ENCODE measurements around the gene CELSR3.
A peak's percentile ranks its signal among the peaks of the same experiment; 100 is the strongest.

The CELSR3 gene

GRCh38 chr3:48685293-48685602, 22.6 kb upstream of the CELSR3 start:
- peak; percentile 15; the same call in 1 of the 2 replicates for TF ChIP-seq CTCF (IDR thresholded peaks at IDR 0.05; ENCODE audit: low read depth, low read length)
- Histone ChIP-seq H3K27me3 (no peaks in the 10 kb centered on the region), H3K9me3 (no peaks in the 10 kb centered on the region), H3K4me3 (ENCODE audit: low read depth, low read length) (peak overlapping the region; percentile 70), H3K4me1 (peaks cover 17% of the 10 kb centered on the region), H3K36me3 (peaks cover 44% of the 10 kb centered on the region)
- DNase-seq, result no peak

- Histone ChIP-seq H3K27me3 (no peaks in the 10 kb centered on the region), H3K4me3 (ENCODE audit: low read depth, low read length) (peak overlapping the region; percentile 34), H3K9me3 (no peaks in the 10 kb centered on the region), H3K4me1 (peaks cover 17% of the 10 kb centered on the region), H3K36me3 (peaks cover 41% of the 10 kb centered on the region)
- no peak for TF ChIP-seq CTCF (IDR thresholded peaks at IDR 0.05; ENCODE audit: low read depth, low read length)
- DNase-seq, result no peak
Measured at GRCh38 chr3:48684480-48685143, 21.9 kb upstream of the CELSR3 start.

- peak overlapping the region; percentile 34 for H3K4me3 ChIP-seq (ENCODE audit: low read depth, low read length)
Measured at GRCh38 chr3:48684054-48684349, 21.3 kb upstream of the CELSR3 start.

GRCh38 chr3:48682786-48683185, 20.1 kb upstream of the CELSR3 start:
- no peak for DNase-seq
- Histone ChIP-seq H3K4me1 (peaks cover 17% of the 10 kb centered on the region), H3K9me3 (no peaks in the 10 kb centered on the region), H3K36me3 (peaks cover 31% of the 10 kb centered on the region), H3K4me3 (ENCODE audit: low read depth, low read length) (no peak overlapping the region), H3K27me3 (no peaks in the 10 kb centered on the region)
- no peak for TF ChIP-seq CTCF (IDR thresholded peaks at IDR 0.05; ENCODE audit: low read depth, low read length)

More at GRCh38 chr3:48684054-48684349, 21.3 kb upstream of the CELSR3 start:
- Histone ChIP-seq H3K27me3 (no peaks in the 10 kb centered on the region), H3K4me1 (peaks cover 17% of the 10 kb centered on the region), H3K36me3 (peaks cover 38% of the 10 kb centered on the region), H3K9me3 (no peaks in the 10 kb centered on the region)
- no peak for DNase-seq
- no peak for TF ChIP-seq CTCF (IDR thresholded peaks at IDR 0.05; ENCODE audit: low read depth, low read length)

GRCh38 chr3:48681974-48682610, 19.4 kb upstream of the CELSR3 start:
- no peaks in the 10 kb centered on the region for H3K9me3 ChIP-seq
- no peak overlapping the region for H3K4me3 ChIP-seq (ENCODE audit: low read depth, low read length)
- peaks cover 17% of the 10 kb centered on the region for H3K4me1 ChIP-seq
- H3K36me3 ChIP-seq, result peaks cover 29% of the 10 kb centered on the region
- H3K27me3 ChIP-seq, result no peaks in the 10 kb centered on the region
- TF ChIP-seq CTCF (IDR thresholded peaks at IDR 0.05; ENCODE audit: low read depth, low read length), result no peak
- no peak for DNase-seq

- no peak for TF ChIP-seq CTCF (IDR thresholded peaks at IDR 0.05; ENCODE audit: low read depth, low read length)
- H3K36me3 ChIP-seq, result peaks cover 29% of the 10 kb centered on the region
- H3K4me1 ChIP-seq, result peaks cover 17% of the 10 kb centered on the region
- no peaks in the 10 kb centered on the region for H3K27me3 ChIP-seq
- no peak for DNase-seq
- H3K4me3 ChIP-seq (ENCODE audit: low read depth, low read length), result no peak overlapping the region
- no peaks in the 10 kb centered on the region for H3K9me3 ChIP-seq
Measured at GRCh38 chr3:48681541-48681880, 18.8 kb upstream of the CELSR3 start.

Data from BE2C (cell line).